HL-60 (cell line): Measurements from ENCODE around the gene RBM12.

ENCODE experiments used
- DNase-seq, 2 experiments: peaks; one replicate each; pipeline ENCODE4 v3.0.0-alpha.2; 2010 to 2020; ENCODE audit warnings: low read depth in 1 of 2, low spot score in 1 of 2
- H3K27ac ChIP-seq: fragments of 250-450 bp; sonication (Bioruptor Pico); replicated peaks from 2 replicates; pipeline ENCODE4 v1.5.1; 2020; ENCODE audit warnings: mild to moderate bottlenecking, moderate library complexity
- H3K27me3 ChIP-seq: fragments of 250-450 bp; sonication (Bioruptor Pico); 2 replicates; pipeline ENCODE4 v1.5.1; 2021; ENCODE audit warnings: mild to moderate bottlenecking, moderate library complexity; ENCODE audit not compliant: insufficient read depth, poor library complexity, severe bottlenecking
- H3K4me3 ChIP-seq: replicated peaks from 2 replicates; pipeline ENCODE4 v1.5.1; 2011; ENCODE audit warnings: mild to moderate bottlenecking, control low read depth, low read length; ENCODE audit not compliant: insufficient read depth
- CTCF ChIP-seq: IDR thresholded peaks from one replicate; pipeline ENCODE4 v1.5.1; 2011; ENCODE audit warnings: low read length, control low read depth, inconsistent platforms; ENCODE audit not compliant: insufficient read depth
- GABPA ChIP-seq: IDR thresholded peaks from 2 replicates; pipeline ENCODE4 v1.6.1; 2012; ENCODE audit warnings: low read depth
- POLR2AphosphoS5 ChIP-seq: IDR thresholded peaks from 2 replicates; pipeline ENCODE4 v1.6.1; 2012; ENCODE audit warnings: low read depth
- SPI1 ChIP-seq: IDR thresholded peaks from 2 replicates; pipeline ENCODE4 v1.6.1; 2012; ENCODE audit warnings: low read depth, mild to moderate bottlenecking, borderline replicate concordance
- TF ChIP-seq, protein P1 (sequence below): IDR thresholded peaks from 2 replicates; pipeline ENCODE4 v1.6.1; 2012; ENCODE audit warnings: low read depth; ENCODE audit not compliant: insufficient replicate concordance

RBM12 gene

DNA sequence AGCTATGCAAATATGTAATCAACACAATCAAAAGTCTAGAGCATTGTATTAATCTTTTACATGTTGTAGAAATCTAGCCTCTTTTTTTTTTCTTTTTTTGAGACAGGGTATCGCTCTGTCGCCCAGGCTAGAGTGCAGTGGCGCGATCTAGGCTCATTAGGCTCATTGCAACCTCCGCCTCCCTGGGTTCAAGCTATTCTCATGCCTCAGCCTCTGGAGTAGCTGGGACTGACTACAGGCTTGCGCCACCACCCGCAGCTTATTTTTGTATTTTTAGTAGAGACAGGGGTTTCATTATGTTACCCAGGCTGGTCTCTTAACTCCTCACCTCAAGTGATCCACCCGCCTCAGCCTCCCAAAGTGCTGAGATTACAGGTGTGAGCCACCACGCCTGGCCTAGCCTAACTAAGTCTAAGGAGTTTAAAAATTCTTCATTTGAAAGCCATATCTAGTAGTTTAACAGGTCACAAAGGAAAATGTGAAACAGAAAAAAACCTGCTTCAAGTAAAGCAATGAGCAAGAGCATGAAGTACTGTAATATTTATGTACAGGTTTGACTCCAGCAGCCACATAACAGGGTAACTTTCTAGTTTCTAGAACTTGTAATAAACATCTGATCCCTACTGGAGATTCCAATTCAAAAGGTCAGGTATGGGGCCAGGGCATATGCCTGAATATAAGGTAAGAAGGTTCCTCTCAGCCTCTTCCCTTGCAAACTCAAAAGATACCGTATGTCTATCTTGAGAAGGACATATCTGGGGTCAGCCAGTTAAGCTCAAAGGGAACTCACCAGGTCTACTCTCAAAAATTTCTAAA, 4.4 kb downstream of the RBM12 start:
- no peak for DNase-seq
- Histone ChIP-seq H3K4me3 (no peak overlapping the region), H3K27ac (no peak overlapping the region; the same call in 1 of the 2 replicates)

GRCh38 chr20:35657271-35657670, 7.4 kb downstream of the RBM12 start:
- no peak for DNase-seq
- Histone ChIP-seq H3K27ac (no peak overlapping the region), H3K27me3 (no peaks in the 10 kb centered on the region), H3K4me3 (no peak overlapping the region)
- TF ChIP-seq GABPA: no peak
- no peak for TF ChIP-seq CTCF
- TF ChIP-seq, protein P1, sequence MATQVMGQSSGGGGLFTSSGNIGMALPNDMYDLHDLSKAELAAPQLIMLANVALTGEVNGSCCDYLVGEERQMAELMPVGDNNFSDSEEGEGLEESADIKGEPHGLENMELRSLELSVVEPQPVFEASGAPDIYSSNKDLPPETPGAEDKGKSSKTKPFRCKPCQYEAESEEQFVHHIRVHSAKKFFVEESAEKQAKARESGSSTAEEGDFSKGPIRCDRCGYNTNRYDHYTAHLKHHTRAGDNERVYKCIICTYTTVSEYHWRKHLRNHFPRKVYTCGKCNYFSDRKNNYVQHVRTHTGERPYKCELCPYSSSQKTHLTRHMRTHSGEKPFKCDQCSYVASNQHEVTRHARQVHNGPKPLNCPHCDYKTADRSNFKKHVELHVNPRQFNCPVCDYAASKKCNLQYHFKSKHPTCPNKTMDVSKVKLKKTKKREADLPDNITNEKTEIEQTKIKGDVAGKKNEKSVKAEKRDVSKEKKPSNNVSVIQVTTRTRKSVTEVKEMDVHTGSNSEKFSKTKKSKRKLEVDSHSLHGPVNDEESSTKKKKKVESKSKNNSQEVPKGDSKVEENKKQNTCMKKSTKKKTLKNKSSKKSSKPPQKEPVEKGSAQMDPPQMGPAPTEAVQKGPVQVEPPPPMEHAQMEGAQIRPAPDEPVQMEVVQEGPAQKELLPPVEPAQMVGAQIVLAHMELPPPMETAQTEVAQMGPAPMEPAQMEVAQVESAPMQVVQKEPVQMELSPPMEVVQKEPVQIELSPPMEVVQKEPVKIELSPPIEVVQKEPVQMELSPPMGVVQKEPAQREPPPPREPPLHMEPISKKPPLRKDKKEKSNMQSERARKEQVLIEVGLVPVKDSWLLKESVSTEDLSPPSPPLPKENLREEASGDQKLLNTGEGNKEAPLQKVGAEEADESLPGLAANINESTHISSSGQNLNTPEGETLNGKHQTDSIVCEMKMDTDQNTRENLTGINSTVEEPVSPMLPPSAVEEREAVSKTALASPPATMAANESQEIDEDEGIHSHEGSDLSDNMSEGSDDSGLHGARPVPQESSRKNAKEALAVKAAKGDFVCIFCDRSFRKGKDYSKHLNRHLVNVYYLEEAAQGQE: no peak
- TF ChIP-seq SPI1: no peak
- no peak for TF ChIP-seq POLR2AphosphoS5

More for the DNA sequence above, 4.4 kb downstream of the RBM12 start:
- TF ChIP-seq POLR2AphosphoS5 (no peak), CTCF (no peak), SPI1 (no peak), GABPA (no peak)
- TF ChIP-seq, protein P1: no peak
- H3K27me3 ChIP-seq: no peaks in the 10 kb centered on the region

DNA sequence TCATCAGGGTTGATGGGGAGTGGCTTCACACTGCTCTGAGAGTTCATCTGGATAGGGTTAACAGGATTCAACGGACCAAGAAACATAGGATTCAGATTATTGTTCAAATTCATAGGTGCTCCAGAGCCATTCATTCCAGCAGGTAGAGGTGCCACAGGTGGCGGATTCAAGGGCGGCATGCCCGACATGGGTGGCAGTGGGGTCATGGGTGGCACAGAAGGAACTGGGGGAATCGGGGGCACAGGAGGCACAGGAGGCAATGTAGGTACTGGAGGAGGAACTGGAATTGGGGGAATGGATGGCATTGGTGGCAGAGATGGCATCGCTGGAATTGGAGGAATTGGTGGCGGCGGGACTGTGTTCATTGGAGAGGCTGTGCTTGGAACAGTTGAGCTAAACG, 10.3 kb downstream of the RBM12 start:
- TF ChIP-seq, protein P1: no peak
- TF ChIP-seq CTCF (no peak), POLR2AphosphoS5 (no peak), GABPA (no peak), SPI1 (no peak)
- H3K27me3 ChIP-seq: no peaks in the 10 kb centered on the region
- H3K4me3 ChIP-seq: no peak overlapping the region
- DNase-seq: no peak
- H3K27ac ChIP-seq: no peak overlapping the region
